Vagina (tissue), 2 donors: ENCODE measurements around the gene CERT1. TPM values are rescaled to one million over a fixed set of nuclear protein-coding genes. Genes with fewer than 3 reads are reported as not detected.

Experiments used
- DNase-seq, 2 donors: peaks; one replicate each; pipeline ENCODE4 v3.0.0-alpha.2; 2017; ENCODE audit errors: extremely low spot score in 2 of 2
- H3K27ac ChIP-seq: fragments of 200-600 bp; sonication (generic); one replicate; pipeline ENCODE4 v1.5.1; 2019
- H3K27me3 ChIP-seq: fragments of 200-600 bp; sonication (generic); one replicate; pipeline ENCODE4 v1.5.1; 2019
- H3K36me3 ChIP-seq, 2 donors: fragments of 200-600 bp; sonication (generic); one replicate each; pipeline ENCODE4 v1.5.1; 2017 to 2019
- H3K4me1 ChIP-seq: fragments of 200-600 bp; sonication (generic); one replicate; pipeline ENCODE4 v1.5.1; 2019
- H3K4me3 ChIP-seq, 2 donors: fragments of 200-600 bp; sonication (generic); 1 replicate in 1 of 2; 2 replicates in 1 of 2; pipeline ENCODE4 v1.5.1; 2016 to 2019
- H3K9me3 ChIP-seq: fragments of 200-600 bp; sonication (generic); one replicate; pipeline ENCODE4 v1.5.1; 2019
- POLR2A ChIP-seq, 2 donors: fragments of 450-650 bp; IDR thresholded peaks; one replicate each; pipeline ENCODE4 v1.6.1; 2017; ENCODE audit warnings: antibody characterized with exemption in 2 of 2, mild to moderate bottlenecking in 2 of 2, moderate library complexity in 2 of 2
- POLR2AphosphoS5 ChIP-seq, 2 donors: sonication (generic); formaldehyde crosslinking; IDR thresholded peaks; one replicate each; pipeline ENCODE4 v1.9.0; 2017; ENCODE audit warnings: antibody characterized with exemption in 2 of 2, mild to moderate bottlenecking in 2 of 2, low read depth in 1 of 2; ENCODE audit not compliant: insufficient read depth in 1 of 2
- intact Hi-C: fragments of 100-400 bp; cut with DNase I; formaldehyde crosslinking; loops from one replicate; pipeline ENCODE4 v1.15.1; 2023
- total RNA-seq: library from RNA; depleted of rRNA; stranded (reverse); fragments of >200 nt; gene quantifications from one replicate; pipeline ENCODE4 v1.2.3, GENCODE V29; 2016
- TF ChIP-seq, protein P1 (sequence below), 3 experiments: fragments of 450-650 bp in 2 of 3; fragments of 200-600 bp in 1 of 3; sonication (generic) in 1 of 3; IDR thresholded peaks; one replicate each; pipeline ENCODE4 v1.5.1; 2017 to 2019; ENCODE audit warnings: antibody characterized with exemption in 3 of 3, mild to moderate bottlenecking in 2 of 3, moderate library complexity in 2 of 3

Gene CERT1
- total RNA-seq, 1 donor from 2014 or later, result 44.2 TPM

DNA sequence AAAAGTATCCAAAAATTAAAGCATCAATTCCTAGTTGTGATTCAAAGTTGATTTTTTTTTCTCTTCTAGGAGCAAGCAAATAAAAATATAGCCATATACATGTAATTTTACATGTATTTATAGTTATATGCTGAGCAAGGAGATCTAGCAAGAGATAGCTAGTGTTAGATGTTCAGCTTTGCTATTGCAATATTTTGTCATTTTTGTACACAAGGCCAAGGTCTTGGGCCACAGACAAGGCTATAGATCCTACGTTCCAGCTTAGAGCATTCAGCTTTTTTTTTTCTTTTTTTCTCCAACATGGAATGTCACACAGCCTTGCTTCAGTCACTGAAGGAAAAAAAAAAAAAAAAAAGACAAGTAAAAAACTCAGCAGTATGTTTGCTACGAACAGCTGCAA is 137.6 kb downstream of the CERT1 start:
- peaks cover 0 to 15% of the 10 kb centered on the region in 2 donors for H3K36me3 ChIP-seq

DNA sequence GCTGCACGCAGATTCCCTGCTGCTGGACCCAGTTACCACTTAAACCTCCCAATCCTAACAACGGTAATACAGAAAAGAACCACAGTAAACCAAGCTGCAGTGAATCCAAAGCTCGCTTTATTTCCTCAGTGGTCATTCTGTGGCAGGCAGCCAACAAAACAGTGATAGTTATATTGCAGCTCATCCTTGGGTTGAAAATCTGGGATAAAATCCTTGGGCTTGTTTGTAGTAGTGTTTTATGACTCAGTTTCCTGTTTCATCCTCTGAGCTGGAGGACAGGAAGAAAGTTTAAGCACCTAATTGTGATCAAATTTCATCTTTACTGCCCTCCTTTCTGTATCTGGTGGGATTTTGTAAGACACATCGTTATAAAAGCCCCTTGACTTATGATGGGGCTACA is 143.0 kb downstream of the CERT1 start:
- intact Hi-C loops, result no loop called here
- H3K4me3 ChIP-seq, result no peak overlapping the region
- no peaks in the 10 kb centered on the region for H3K36me3 ChIP-seq
- no peaks in the 10 kb centered on the region for H3K9me3 ChIP-seq
- TF ChIP-seq POLR2AphosphoS5 (IDR thresholded peaks at IDR 0.05; ENCODE audit: insufficient read depth in 1 of 2, low read depth in 1 of 2) (no peak), POLR2A (IDR thresholded peaks at IDR 0.05) (no peak)
- TF ChIP-seq, protein P1, sequence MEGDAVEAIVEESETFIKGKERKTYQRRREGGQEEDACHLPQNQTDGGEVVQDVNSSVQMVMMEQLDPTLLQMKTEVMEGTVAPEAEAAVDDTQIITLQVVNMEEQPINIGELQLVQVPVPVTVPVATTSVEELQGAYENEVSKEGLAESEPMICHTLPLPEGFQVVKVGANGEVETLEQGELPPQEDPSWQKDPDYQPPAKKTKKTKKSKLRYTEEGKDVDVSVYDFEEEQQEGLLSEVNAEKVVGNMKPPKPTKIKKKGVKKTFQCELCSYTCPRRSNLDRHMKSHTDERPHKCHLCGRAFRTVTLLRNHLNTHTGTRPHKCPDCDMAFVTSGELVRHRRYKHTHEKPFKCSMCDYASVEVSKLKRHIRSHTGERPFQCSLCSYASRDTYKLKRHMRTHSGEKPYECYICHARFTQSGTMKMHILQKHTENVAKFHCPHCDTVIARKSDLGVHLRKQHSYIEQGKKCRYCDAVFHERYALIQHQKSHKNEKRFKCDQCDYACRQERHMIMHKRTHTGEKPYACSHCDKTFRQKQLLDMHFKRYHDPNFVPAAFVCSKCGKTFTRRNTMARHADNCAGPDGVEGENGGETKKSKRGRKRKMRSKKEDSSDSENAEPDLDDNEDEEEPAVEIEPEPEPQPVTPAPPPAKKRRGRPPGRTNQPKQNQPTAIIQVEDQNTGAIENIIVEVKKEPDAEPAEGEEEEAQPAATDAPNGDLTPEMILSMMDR (IDR thresholded peaks at IDR 0.05), result no peak
- no peak overlapping the region for H3K27ac ChIP-seq
- H3K27me3 ChIP-seq, result no peaks in the 10 kb centered on the region
- DNase-seq, result no peak
- no peaks in the 10 kb centered on the region for H3K4me1 ChIP-seq

More for the DNA sequence above, 137.6 kb downstream of the CERT1 start:
- DNase-seq, result no peak
- TF ChIP-seq POLR2A (IDR thresholded peaks at IDR 0.05) (no peak), POLR2AphosphoS5 (IDR thresholded peaks at IDR 0.05; ENCODE audit: insufficient read depth in 1 of 2, low read depth in 1 of 2) (no peak)
- TF ChIP-seq, protein P1 (IDR thresholded peaks at IDR 0.05), result no peak
- Histone ChIP-seq H3K27ac (no peak overlapping the region), H3K9me3 (no peaks in the 10 kb centered on the region), H3K27me3 (no peaks in the 10 kb centered on the region), H3K4me1 (no peaks in the 10 kb centered on the region), H3K4me3 (no peak overlapping the region)
- intact Hi-C loops, result no loop called here

DNA sequence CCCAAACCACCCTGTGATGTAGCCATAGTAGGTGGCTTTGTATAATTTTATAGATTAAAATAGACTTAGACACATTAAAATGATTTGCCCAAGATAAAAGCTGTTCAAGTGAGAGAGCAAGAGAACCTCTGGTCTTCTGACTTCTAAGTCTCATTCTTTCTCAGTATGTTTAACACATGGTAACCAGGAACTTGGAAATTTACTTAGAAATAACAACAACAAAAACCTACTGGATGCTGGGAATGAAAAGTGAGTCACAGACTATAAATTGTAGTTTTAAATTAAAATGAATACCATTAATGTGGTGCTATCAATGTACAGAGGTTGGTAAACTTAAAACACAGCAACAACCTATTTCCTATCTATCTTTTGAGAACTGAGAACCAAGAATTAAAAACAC is 144.0 kb downstream of the CERT1 start:
- Histone ChIP-seq H3K27me3 (no peaks in the 10 kb centered on the region), H3K27ac (no peak overlapping the region), H3K4me1 (no peaks in the 10 kb centered on the region), H3K9me3 (no peaks in the 10 kb centered on the region), H3K36me3 (no peaks in the 10 kb centered on the region), H3K4me3 (no peak overlapping the region)
- intact Hi-C loops, result no loop called here
- TF ChIP-seq POLR2AphosphoS5 (IDR thresholded peaks at IDR 0.05; ENCODE audit: insufficient read depth in 1 of 2, low read depth in 1 of 2) (no peak), POLR2A (IDR thresholded peaks at IDR 0.05) (no peak)
- TF ChIP-seq, protein P1 (IDR thresholded peaks at IDR 0.05), result no peak
- DNase-seq, result no peak

GRCh38 chr5:75366787-75367186 is 144.6 kb downstream of the CERT1 start:
- Histone ChIP-seq H3K9me3 (no peaks in the 10 kb centered on the region), H3K27ac (no peak overlapping the region), H3K36me3 (no peaks in the 10 kb centered on the region), H3K4me3 (no peak overlapping the region), H3K4me1 (no peaks in the 10 kb centered on the region), H3K27me3 (no peaks in the 10 kb centered on the region)
- no peak for TF ChIP-seq POLR2A (IDR thresholded peaks at IDR 0.05)
- TF ChIP-seq, protein P1 (IDR thresholded peaks at IDR 0.05), result no peak
- TF ChIP-seq POLR2AphosphoS5 (IDR thresholded peaks at IDR 0.05; ENCODE audit: insufficient read depth in 1 of 2, low read depth in 1 of 2), result no peak
- intact Hi-C loops, result no loop called here
- no peak for DNase-seq

DNA sequence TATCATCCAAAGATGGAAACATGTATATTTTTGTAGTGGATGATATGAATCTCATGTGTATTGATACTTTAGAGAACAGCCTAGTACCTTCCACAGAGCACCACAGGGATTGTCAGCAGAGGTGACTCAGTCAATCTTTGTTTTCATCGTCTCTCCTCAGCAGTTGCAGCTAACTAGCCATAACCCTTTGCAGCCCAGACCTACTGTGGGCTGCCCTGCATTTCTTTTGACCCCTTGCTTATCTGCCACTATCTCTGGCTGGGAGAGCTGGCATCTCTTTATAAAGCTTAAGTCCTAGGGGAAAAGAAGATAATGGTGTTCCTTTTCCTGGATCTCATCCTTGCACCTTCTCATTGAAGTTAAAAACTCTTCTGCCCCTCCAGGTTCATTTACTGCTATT is 145.7 kb downstream of the CERT1 start:
- TF ChIP-seq POLR2A (IDR thresholded peaks at IDR 0.05), result no peak
- TF ChIP-seq, protein P1 (IDR thresholded peaks at IDR 0.05), result no peak
- no peak for TF ChIP-seq POLR2AphosphoS5 (IDR thresholded peaks at IDR 0.05; ENCODE audit: insufficient read depth in 1 of 2, low read depth in 1 of 2)
- no peaks in the 10 kb centered on the region for H3K4me1 ChIP-seq
- intact Hi-C loops, result no loop called here

More for the DNA sequence above, 145.7 kb downstream of the CERT1 start:
- DNase-seq, result no peak
- Histone ChIP-seq H3K4me3 (no peak overlapping the region), H3K27me3 (no peaks in the 10 kb centered on the region), H3K27ac (no peak overlapping the region), H3K9me3 (no peaks in the 10 kb centered on the region), H3K36me3 (peaks cover 0 to 7% of the 10 kb centered on the region in 2 donors)
